Islet precursor cell (in vitro differentiated cells): ENCODE measurements around the gene ANKRD11.

ENCODE experiments used
- DNase-seq: peaks from one replicate; pipeline ENCODE4 v3.0.0-alpha.2; 2018

Gene ANKRD11

DNA sequence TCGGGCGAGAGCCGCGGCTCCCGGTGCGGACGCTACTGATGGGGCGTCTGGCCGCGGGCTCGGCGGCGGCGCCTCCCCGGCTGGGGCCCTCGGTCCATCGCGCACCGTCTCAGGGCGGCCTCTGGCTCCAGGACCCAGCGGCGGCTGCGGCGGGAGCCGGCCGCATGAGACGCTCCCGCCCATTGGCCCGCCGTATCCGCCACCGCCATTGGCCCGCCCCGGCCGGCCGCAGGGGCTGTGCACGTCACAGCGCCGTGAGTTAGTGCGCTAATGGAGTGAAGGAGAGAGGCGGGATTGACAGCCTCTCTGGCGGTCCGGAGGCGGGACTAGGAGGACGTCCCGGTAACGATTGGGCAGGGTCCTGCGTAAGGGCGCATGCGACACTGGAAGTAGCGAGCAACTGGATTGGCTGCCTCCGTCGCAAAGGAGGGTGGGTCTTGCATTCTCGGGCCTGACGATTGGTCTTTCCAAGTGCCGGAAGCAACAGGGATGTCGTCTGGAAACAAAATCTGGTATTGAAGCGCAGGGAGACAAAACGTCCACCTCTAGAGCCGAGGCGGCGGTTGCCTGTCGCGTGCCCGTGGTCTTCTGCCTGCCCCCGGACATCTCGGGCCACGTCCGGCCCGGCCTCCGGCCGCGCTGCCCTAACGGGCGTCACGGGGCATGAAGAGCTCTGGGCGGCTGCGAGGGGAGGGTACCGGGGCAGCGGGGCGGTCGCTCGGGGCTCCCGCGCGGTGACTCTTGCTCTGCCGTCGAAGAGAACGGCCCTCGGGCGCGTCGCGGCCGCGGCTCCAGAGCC lies at the start of gene ANKRD11:
Gene ANKRD11 (minus strand): TSS at position 123 of the 799 bp plus-strand sequence. CDS start 173,542 bp downstream, outside the sequence.
- DNase-seq, result peak; percentile 100

DNA sequence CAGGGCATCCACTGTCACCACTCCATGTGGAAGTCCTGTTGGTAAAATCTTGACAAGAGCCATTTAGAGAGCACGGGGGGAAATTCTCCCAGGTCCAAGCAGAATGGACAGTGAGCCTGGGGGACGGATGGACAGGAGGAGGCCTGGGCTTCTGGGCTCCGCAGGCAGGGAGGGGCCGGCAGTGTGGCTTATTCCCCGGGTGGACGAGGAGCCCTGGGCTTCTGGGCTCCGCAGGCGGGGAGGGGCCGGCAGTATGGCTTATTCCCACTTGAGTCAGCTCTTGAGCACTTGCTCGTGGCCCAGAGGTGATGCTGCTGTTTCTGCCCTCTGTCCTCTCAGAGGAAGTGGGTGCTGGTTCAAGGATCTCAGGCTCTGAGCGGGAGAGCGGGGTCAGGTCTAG lies 47.9 kb upstream of the ANKRD11 start:
- DNase-seq, result no peak

DNA sequence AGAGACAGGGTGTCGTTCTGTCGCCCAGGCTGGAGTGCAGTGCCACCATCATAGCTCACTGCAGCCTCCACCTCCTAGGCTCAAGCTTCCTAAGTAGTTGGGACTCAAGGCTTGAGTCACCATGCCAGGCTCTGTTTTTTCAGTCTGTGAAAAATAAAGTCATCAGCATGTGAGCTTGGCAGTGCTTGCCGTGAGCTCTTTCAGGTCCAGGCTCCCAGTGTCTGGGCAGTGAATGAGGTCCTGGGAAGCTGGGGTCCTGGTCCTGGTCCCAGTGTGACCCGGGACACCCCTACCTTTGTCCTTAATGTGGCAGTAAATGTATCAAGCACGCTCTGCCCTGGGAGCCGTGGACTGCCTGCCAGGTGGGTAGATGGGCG lies 47.2 kb upstream of the ANKRD11 start:
- no peak for DNase-seq

DNA sequence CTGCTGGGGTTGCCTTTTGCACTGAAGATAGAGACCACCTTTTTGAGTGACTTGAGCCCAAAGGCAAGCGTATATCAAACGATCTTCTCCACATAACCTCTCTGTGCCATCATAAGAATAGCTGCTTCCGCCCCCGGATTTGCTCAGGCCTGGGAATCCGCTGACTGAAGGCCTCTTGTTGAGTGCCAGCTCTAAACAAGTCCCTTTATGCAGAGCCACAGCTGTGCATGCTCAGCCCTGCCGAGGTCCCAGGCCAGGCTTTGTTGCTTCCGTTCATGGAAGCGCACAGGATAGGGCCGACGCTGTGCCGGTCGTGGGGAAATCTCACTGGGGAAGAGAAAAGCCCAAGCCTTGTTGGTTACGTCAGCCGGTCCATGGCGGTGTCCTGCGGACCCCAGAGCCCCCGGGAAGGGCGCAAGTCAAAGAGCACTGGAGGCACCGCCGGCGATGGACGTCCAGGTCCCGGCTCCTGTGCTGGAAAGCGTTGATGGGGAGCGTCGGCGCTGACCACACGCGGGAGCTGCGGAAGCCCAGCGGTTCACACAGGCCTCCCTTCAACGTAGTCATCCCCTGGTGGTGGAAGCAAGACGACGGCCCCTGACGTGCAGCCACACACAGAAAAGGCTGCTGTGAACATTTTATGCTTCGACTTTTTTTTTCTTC lies 46.7 kb upstream of the ANKRD11 start:
- no peak for DNase-seq

DNA sequence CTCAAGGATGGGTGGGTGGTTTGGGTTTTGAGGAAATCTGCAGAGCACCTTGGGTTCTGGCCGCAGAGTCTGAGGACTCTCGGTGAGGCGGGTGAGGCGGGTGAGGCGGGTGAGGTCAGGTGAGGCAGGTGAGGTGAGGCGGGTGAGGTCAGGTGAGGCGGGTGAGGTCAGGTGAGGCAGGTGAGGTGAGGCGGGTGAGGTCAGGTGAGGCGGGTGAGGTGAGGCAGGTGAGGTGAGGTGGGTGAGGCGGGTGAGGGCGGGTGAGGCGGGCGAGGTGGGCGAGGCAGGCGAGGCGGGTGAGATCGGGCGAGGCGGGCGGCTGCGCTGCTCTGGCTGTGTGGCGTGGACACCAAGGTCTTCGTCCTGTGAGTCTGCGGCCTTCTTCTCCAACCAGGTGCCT lies 46.0 kb upstream of the ANKRD11 start:
- no peak for DNase-seq

DNA sequence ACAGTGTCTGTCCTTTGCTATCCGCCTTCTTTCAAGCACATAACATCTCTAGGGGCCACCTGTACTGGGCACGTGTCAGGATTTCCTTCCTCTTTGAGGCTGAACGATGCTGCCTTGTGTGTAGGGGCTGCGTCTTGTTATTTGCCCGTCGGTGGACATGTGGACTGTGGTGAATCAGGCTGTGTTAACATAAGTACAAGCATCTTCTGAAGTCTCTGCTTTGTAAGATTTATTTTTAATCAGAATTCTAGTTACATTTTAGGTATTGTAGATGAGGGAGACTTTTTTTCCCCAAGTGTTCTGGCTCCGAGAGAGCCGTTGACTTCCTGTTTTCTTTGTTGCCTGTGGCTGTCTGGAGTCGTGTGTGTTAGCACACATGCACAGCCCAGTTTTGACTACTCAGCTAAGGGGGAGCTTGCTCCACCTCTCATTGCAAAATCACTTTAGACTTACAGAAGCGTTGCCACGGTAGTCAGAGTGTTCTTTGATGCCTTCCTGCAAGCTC lies 43.9 kb upstream of the ANKRD11 start:
- no peak for DNase-seq

DNA sequence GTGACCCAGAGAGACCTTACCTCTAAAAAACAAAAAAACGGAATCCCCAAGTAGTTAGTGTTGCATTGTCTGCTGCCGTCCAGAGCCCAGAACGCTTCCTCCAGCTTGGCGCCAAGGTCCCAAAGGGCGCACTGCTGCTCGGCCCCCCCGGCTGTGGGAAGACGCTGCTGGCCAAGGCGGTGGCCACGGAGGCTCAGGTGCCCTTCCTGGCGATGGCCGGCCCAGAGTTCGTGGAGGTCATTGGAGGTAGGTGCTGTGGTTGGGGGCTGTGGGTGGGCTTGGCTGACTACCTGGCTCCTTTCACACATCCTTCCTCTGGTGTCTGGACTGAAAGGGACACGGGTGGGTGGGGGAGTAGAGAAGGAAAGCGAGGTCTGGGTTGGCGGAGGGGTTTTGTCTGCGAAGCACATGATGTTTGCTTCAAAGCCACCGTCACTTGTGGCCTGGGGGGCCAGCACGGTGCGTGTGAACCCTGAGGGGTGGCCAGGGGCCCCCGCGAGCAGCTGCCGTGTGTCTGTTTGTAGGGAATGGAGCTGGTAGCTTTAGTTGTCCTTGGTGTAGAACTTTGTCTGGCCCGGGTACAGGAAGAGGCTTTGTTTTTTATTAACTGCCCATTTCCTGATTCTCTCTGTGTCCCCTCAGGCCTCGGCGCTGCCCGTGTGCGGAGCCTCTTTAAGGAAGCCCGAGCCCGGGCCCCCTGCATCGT lies 41.6 kb upstream of the ANKRD11 start:
- no peak for DNase-seq

DNA sequence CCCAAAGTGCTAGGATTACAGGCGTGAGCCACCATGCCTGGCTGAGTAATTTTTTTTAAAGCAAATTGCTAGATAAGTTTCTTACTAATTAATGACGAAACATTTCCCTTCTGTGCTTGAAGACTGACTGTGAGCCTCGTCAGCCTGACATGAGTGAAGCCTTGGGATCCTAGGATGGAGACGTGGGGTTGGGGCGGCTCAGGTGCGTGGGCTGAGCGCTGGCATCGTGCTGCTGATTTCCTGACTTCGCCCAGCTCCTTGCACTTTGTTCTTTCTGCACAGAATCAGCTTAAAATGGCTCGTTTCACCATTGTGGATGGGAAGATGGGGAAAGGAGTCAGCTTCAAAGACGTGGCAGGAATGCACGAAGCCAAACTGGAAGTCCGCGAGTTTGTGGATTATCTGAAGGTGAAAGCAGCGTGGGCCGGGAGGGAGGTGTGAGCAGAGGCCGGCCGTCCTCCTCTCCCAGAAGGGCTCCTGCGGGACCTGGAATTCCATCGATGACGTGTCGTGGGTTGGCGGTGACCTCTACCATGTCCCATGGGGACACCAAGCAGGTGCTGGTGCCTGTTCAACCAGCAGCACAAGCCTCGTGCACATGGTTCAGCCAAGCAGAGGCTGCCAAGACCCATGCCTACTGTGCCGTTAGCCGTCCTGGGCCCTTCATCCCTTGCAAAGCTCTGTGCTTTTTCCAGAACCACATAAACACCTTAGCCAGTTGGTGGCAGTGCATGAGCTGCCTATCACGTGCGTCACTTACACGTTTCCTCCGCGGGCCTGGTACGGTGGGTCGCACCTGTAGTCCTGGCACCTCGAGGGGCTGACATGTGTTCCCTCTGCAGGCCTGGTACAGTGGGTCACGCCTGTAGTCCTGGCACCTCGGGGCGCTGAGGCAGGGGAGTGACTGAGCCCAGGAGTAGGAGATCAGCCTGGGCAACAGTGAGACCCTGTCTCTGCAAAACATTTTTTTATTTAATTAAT lies 40.3 kb upstream of the ANKRD11 start:
- no peak for DNase-seq

DNA sequence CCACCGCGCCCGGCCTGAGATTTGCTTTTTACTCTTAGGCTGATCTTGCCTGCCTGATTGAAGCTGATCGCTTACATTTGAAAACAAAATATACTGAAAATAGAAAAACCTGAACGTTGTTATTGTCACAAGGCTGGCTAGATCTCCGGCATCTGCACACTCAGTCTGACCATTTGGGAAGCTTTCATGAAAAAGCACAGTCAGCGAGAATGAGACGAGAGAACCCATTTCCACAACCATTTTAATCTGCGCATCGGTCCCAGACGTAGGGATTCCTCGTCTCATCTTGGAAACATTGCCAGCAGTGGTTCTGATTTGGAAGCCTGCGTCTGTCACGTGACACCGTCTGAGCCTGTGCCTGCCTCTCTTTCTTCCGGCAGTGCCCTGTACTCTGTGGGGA lies 38.7 kb upstream of the ANKRD11 start:
- DNase-seq, result no peak

DNA sequence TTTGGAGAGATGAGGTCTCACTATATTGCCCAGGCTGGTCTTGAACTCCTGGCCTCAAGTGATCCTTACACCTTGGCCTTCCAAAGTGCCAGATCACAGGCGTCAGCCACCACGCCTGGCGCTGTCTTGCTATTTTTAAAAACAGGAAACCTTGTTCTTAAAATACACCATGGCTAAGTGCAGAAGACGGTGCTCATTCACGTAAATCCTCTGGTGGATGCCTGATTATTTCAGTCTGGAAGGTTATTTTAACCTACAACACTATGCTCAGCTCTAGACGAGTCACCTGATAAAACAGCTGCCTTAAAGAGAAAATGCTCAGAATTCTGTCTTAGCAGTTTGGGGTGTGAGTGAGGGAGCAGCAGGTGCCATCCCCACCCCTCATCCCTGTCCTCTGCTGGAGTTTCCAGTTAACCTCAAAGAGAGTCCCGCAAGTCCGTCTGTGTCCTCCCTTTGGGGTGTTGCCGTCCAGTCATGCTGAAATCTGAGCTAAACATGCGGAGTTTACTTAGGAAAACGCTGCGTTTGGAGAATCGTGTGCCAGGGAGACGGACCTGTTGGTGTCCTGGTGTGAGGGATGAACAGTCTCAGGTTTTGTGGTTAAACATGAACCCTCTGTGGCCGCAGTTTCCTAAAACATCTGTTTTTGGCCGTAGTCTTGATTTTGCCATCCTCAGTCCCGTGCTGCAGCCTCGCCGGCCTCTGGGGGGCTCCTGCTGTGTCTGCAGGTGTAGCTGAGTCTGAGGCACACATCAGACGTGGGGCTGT lies 35.0 kb upstream of the ANKRD11 start:
- no peak for DNase-seq

DNA sequence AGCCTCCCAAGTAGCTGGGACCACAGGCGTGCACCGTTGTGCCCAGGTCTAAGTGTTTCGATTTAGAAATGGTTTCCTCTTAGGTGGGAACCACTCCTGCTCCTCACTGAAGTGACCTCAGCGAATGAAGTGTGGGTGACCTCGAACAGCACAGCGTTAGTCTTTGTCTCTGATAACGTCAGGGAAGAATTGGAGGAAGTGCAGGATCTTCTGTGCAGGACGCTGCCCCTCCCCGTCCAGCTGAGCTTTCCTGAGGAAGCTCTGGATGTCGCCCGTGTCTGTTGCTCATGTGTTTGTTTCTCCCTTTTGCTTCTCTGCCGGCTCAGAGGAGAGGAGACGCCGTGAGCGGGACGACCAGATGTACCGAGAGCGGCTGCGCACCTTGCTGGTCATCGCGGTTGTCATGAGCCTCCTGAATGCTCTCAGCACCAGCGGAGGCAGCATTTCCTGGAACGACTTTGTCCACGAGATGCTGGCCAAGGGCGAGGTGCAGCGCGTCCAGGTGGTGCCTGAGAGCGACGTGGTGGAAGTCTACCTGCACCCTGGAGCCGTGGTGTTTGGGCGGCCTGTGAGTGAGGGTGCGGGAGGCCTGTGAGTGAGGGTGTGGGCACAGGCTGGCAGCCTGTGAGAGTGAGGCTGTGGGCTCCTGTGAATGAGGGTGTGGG lies 33.5 kb upstream of the ANKRD11 start:
- DNase-seq, result no peak

DNA sequence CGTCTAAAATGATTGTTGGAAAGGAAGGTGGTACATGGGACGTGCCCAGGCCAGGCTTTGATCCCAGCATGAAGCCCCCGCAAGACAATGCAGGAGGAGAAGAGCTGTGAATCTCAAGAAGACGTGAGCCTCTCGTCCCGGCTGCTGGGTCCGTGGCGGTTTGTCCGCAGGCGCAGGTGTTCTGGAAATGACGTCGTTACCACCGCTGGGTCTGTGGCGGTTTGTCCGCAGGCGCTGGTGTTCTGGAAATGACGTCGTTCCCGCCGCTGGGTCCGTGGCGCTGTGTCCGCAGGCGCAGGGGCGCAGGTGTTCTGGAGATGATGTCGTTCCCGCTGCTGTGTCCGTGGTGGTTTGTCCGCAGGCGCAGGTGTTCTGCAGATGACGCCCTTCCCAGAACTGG lies 31.9 kb upstream of the ANKRD11 start:
- no peak for DNase-seq

DNA sequence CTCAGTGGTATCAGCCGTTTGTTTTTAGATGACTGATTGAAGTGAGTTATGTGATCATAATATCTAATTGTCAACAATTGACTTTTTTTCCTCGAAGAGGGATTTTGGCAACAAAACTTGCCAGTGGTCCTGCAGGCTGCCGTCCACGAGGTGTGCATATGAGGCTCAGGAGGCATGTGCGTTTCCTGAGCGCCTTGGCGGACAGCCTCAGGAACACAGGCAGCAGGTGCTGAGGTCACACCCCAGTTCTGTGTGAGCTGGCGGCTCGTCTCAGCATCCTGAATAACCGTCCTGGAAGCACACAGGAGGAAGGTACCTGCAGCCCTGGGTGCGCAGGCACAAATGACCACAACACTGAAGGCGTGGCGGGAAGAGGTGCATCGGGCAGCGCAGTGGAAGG lies 29.5 kb upstream of the ANKRD11 start:
- no peak for DNase-seq

DNA sequence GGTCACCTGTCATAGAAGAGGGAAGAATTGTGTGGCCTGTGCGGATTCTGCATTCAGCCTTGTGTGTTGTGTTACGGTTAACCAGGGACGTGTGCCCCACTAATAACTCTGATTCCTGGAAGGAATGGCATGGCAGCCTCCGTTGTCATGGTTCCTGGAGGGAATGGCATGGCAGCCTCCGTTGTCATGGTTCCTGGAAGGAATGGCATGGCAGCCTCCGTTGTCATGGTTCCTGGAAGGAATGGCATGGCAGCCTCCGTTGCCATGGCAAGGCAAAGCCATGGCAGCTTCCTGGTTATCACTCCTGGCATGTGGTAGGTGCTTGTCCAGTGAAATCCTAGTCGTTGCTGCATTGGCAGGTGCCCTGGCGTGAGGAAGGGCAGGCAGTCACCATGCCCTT lies 26.8 kb upstream of the ANKRD11 start:
- no peak for DNase-seq

DNA sequence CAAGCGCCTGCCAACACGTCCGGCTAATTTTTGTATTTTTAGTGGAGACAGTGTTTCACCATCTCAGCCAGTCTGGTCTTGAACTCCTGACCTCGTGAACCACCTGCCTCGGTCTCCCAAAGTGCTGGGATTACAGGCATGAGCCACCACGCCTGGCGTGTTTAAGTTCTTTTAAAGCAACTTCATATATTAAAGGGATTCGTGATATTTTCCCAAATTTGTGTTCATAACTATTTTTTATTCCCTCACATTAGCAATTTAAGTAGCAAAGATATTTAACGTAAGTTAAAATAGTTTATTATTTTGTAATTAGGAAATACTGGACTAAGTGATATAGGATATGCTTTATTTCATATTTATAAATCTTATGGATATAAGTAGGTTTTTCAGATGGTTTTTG lies 22.1 kb upstream of the ANKRD11 start:
- no peak for DNase-seq

DNA sequence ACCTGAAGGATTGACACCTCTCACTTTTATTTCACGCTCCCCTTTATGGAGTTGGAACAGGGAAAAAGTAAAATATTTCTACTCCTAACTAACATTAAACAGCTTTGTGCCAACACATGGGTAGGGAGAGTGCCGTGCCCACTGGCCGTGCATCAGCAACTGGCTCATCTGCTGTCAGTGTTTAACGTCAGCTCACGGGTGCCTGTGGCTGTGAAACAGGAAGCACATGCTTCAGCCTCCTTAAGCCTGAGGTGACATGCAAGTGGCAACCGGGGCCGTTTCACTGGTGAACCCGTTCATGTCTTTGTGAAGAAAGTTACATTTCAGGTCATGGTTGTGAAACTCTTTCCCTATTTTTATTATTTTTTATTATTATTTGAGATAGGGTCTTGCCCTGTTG lies 21.0 kb upstream of the ANKRD11 start:
- no peak for DNase-seq

DNA sequence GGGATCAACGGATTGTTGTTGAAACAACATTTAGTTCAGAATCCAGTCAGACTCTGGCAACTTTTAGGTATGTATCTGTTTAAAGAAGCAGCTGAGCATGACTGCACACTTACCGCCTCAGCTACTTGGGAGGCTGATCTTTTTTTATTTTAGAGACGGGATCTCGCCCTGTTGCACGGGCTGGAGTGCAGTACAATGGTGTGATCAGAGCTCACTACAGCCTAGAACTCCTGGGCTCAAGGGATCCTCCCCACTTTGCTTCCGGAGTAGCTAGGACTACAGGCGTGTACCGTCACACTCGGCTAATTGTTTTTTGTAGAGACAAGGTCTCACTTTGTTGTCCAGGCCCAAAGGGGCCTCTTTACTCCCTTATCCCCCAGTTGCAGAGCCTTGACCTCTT lies 20.2 kb upstream of the ANKRD11 start:
- DNase-seq, result no peak

DNA sequence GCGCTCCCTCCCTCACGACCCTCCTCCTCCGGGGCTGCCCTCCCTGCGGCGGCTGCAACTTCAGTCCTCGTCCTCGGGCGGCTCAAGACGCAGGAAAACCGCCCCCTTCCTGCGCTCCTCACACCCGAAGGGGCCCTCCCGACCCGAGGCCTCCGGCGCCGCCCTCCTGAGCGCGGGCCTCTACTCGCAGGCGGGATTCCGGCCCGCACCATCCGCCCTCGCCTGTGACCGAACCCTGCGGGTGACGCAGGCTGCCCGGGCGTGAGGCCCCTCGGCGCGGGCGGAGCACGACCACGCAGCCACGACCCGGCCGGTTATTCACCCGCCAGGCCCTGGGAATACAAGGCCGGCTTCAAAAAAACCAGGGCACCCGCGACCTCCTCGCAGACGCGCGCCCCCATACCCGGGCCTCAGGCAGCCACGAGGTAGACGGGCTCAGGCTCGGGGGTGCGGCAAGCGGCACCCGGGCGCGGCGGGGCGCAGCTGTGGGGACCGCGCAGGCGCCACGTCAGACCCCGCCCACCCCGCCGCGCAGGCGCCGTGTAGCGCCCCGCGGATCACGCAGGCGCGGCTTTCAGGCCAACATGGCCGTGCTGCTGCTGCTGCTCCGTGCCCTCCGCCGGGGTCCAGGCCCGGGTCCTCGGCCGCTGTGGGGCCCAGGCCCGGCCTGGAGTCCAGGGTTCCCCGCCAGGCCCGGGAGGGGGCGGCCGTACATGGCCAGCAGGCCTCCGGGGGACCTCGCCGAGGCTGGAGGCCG lies 17.7 kb upstream of the ANKRD11 start, which contains the start of gene SPG7:
Gene SPG7 (plus strand): TSS at position 570 of the 757 bp plus-strand sequence. CDS start 15 bp downstream, at position 585.
- peak; percentile 90 for DNase-seq

DNA sequence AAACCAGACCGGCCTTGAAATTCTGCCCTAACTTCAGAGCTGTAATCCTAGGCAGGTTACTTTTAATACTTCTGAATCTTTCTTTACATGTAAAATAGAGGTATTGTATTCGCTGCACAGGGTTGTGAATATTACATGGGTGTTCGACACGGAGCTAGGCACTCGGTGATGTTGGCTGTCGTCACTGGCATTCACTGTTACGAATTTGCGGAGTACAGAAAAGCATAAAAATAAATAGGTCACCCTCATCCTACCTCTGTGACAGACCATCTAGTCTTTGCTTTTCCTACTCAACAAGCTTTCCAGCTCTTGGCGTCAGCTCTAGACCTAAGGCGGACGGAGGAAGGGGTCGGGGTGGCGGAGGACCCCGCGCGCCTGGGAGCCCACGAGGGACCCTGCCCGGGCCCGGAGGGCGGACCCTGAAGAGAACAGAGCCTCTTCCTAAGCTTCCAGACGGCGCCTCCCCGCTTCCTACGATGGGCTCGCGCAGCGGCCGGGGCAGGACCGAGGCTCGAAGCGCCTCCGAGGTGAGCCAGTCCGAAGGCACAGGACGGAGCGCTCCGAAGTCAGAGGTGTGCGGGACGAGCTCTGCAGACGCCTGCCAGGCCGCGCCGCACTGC lies 17.0 kb upstream of the ANKRD11 start:
- DNase-seq, result no peak

DNA sequence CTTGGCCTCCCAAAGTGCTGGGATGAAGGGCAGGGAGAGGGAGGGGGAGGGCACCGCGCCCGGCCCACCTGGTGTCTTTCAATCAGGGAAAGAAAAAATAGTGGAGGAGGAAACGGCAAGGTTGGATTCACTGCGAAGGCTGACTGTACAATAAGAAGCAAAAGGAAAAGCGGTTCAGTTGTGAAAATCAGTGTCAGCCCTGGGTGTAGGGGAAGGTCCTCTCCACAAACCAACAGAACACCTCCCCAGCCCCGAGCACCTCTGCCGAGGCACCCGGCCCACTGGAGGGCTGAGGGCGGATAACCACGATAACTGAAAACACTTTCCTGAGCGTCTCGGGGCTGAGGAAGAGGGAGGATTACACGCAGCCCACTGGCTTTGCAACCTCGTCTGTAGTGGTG lies 16.4 kb upstream of the ANKRD11 start:
- no peak for DNase-seq
